K562 (cell line): ENCODE measurements around the gene TMEM107. TPM values are rescaled to one million over a fixed set of nuclear protein-coding genes. Genes with fewer than 3 reads are reported as not detected.

Experiments
- BRD9 ChIP-seq: fragments of 450-650 bp; IDR thresholded peaks from 2 replicates; pipeline ENCODE4 v1.6.1; 2018; ENCODE audit warnings: low read depth; ENCODE audit not compliant: partially characterized antibody
- CBX8 ChIP-seq: fragments of 200-600 bp; sonication (generic); IDR thresholded peaks from 2 replicates; pipeline ENCODE4 v1.6.1; 2012; ENCODE audit warnings: borderline replicate concordance, mixed run types, low read depth, mild to moderate bottlenecking, moderate library complexity, mixed read lengths, low read length, control low read depth, inconsistent platforms; ENCODE audit not compliant: poor library complexity, severe bottlenecking; ENCODE audit errors: extremely low read depth
- ETS2 ChIP-seq: IDR thresholded peaks from 2 replicates; pipeline ENCODE4 v1.6.1; 2016; ENCODE audit warnings: borderline replicate concordance, missing genetic modification characterization, mild to moderate bottlenecking, moderate library complexity, missing compliant biosample characterization; ENCODE audit not compliant: poor library complexity, severe bottlenecking
- HMGN3 ChIP-seq: IDR thresholded peaks from 2 replicates; pipeline ENCODE4 v1.6.1; 2011; ENCODE audit warnings: borderline replicate concordance, low read depth, mild to moderate bottlenecking, mixed read lengths, low read length; ENCODE audit not compliant: insufficient read length; ENCODE audit errors: extremely low read depth
- LARP7 ChIP-seq: fragments of 450-650 bp; IDR thresholded peaks from 2 replicates; pipeline ENCODE4 v1.6.1; 2016
- MECOM ChIP-seq: fragments of 250-450 bp; sonication (Bioruptor Pico); IDR thresholded peaks from 2 replicates; pipeline ENCODE4 v1.8.0; 2022; ENCODE audit warnings: inconsistent platforms
- MEIS2 ChIP-seq: fragments of 450-650 bp; IDR thresholded peaks from 2 replicates; pipeline ENCODE4 v1.6.1; 2014; ENCODE audit warnings: mild to moderate bottlenecking; ENCODE audit not compliant: partially characterized antibody
- NR3C1 ChIP-seq: sonication (generic); formaldehyde crosslinking; IDR thresholded peaks from 2 replicates; pipeline ENCODE4 v1.8.1; 2022; ENCODE audit warnings: missing genetic modification reagents
- PRPF4 ChIP-seq: fragments of 200-400 bp; formaldehyde crosslinking; IDR thresholded peaks from one replicate; pipeline ENCODE4 v1.6.1; 2017; ENCODE audit warnings: low read length, low read depth, mild to moderate bottlenecking; ENCODE audit not compliant: insufficient read depth, poor library complexity, severe bottlenecking
- SRSF3 ChIP-seq: fragments of 200-400 bp; formaldehyde crosslinking; IDR thresholded peaks from 2 replicates; pipeline ENCODE4 v1.6.1; 2016; ENCODE audit warnings: mild to moderate bottlenecking, low read length, moderate library complexity; ENCODE audit not compliant: insufficient read depth
- TRIM24 ChIP-seq, 2 experiments: fragments of 450-650 bp; IDR thresholded peaks; 2 replicates each; pipeline ENCODE4 v1.6.1; 2016
- TSC22D4 ChIP-seq: fragments of 450-650 bp; IDR thresholded peaks from 2 replicates; pipeline ENCODE4 v1.6.1; 2016; ENCODE audit warnings: missing genetic modification characterization, missing biosample characterization, control low read depth
- ZBTB7A ChIP-seq: IDR thresholded peaks from 2 replicates; pipeline ENCODE4 v1.6.1; 2011; ENCODE audit warnings: low read depth, mild to moderate bottlenecking, low read length, moderate library complexity, borderline replicate concordance; ENCODE audit not compliant: control insufficient read depth
- ZNF408 ChIP-seq: fragments of 250-450 bp; sonication (Bioruptor Pico); IDR thresholded peaks from 2 replicates; pipeline ENCODE4 v1.4.0; 2020; ENCODE audit warnings: low read depth, mild to moderate bottlenecking, moderate library complexity
- ZNF79 ChIP-seq: fragments of 250-450 bp; sonication (Bioruptor Pico); IDR thresholded peaks from 2 replicates; pipeline ENCODE4 v1.4.0; 2020; ENCODE audit warnings: low read depth, mild to moderate bottlenecking, moderate library complexity
- polyA plus RNA-seq, 8 experiments: library from polyadenylated mRNA; depleted of rRNA in 4 of 8; stranded (reverse) in 5 of 8; unstranded in 3 of 8; fragments of >200 nt; fragmentation: Nextera tagmentation in 2 of 8; fragmentation: Illumina TruSeq in 1 of 8; extraction: Ambion mirVana in 2 of 8; extraction: Trizol in 1 of 8; gene quantifications; 2 replicates each; pipeline versions ENCODE4 v1.2.1 to v1.2.3, GENCODE V29; 2011 to 2014; ENCODE audit warnings: inconsistent platforms in 1 of 8, missing spikeins in 1 of 8
- total RNA-seq, 7 experiments: library from RNA; depleted of rRNA in 6 of 7; stranded (reverse); fragments of >200 nt in 6 of 7; fragmentation: Illumina TruSeq in 2 of 7; extraction: Trizol in 2 of 7; gene quantifications; 2 replicates each; pipeline versions ENCODE4 v1.2.1 to v1.2.3, GENCODE V29; 2011 to 2021; ENCODE audit warnings: low replicate concordance in 1 of 7
- TF ChIP-seq, protein P1 (sequence below), 2 experiments: fragments of 450-650 bp in 1 of 2; IDR thresholded peaks; 2 replicates each; pipeline ENCODE4 v1.6.1; 2011 to 2017; ENCODE audit warnings: low read depth in 2 of 2, antibody characterized with exemption in 1 of 2, borderline replicate concordance in 1 of 2, low read length in 1 of 2, mild to moderate bottlenecking in 1 of 2, mixed read lengths in 1 of 2; ENCODE audit not compliant: control insufficient read depth in 1 of 2
- TF ChIP-seq, protein P2 (sequence below): fragments of 250-450 bp; sonication (Bioruptor Pico); IDR thresholded peaks from 2 replicates; pipeline ENCODE4 v1.8.0; 2021; ENCODE audit warnings: mild to moderate bottlenecking, moderate library complexity
- TF ChIP-seq, protein P3 (sequence below), 2 experiments: IDR thresholded peaks in 1 of 2; conservative IDR thresholded peaks in 1 of 2; 2 replicates each; pipeline ENCODE4 v1.6.1; 2016; ENCODE audit warnings: low read depth in 2 of 2, mild to moderate bottlenecking in 1 of 2, missing compliant biosample characterization in 1 of 2, missing genetic modification characterization in 1 of 2, moderate library complexity in 1 of 2

The TMEM107 gene
- total and polyA plus RNA-seq, 9 of the 15 experiments (the other 6 are each of a cell fraction or from before 2014, with no cell fraction given) = 7.1 to 26.2 (median 16.9) TPM

DNA sequence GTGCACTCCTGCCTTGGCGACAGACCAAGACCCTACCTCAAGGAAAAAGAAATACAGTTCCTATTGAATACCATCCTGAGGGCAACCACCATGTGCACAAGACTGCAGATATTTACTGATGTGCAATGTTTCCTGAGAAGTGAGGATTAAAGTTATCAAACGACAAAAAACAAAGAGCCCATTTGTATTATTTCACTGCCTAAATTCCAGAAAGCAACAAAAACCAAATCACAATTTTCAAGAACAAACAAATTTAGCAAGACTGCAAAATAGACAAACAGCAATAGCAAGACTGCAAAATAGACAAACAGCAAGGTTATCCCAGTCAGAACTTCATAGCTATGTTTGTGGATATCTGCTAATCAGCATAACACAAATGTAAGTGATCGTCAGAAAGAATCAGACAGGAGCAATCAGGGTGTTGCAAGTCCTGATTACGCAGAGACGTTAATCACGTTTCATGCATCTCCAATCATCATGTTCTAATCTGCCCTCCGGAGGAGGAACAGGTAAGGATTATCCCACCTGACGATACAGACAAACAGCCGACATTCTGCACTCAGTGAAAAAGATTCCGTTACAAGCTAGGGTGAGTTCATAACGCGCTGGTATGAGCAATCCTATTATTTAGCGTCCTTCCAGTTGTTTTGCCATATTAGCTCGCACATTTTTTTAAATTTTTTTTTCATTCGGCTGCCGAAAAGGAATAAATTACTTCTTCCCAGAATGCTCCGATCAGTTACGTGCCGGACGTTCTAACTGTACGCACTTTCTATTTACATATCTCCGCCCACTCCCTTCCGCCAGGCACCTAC, 2.9 kb downstream of the TMEM107 start (continued):
- TF ChIP-seq ZBTB7A (no peak), BRD9 (no peak), ZNF408 (CRISPR knock-in tag) (no peak), MECOM (0 out of 2 replicates have a peak, but pooled peaks have one; percentile 30), HMGN3 (peak; percentile 46), SRSF3 (no peak), CBX8 (no peak), ZNF79 (no peak), ETS2 (tag) (no peak), PRPF4 (no peak), NR3C1 (CRISPR knock-in tag) (no peak), LARP7 (peak; percentile 81; the same call in 1 of the 2 replicates), TSC22D4 (no peak), MEIS2 (peak; percentile 75), TRIM24 (IDR thresholded peaks at IDR 0.05) (peak; percentile 72 to 81)
- TF ChIP-seq, protein P1, sequence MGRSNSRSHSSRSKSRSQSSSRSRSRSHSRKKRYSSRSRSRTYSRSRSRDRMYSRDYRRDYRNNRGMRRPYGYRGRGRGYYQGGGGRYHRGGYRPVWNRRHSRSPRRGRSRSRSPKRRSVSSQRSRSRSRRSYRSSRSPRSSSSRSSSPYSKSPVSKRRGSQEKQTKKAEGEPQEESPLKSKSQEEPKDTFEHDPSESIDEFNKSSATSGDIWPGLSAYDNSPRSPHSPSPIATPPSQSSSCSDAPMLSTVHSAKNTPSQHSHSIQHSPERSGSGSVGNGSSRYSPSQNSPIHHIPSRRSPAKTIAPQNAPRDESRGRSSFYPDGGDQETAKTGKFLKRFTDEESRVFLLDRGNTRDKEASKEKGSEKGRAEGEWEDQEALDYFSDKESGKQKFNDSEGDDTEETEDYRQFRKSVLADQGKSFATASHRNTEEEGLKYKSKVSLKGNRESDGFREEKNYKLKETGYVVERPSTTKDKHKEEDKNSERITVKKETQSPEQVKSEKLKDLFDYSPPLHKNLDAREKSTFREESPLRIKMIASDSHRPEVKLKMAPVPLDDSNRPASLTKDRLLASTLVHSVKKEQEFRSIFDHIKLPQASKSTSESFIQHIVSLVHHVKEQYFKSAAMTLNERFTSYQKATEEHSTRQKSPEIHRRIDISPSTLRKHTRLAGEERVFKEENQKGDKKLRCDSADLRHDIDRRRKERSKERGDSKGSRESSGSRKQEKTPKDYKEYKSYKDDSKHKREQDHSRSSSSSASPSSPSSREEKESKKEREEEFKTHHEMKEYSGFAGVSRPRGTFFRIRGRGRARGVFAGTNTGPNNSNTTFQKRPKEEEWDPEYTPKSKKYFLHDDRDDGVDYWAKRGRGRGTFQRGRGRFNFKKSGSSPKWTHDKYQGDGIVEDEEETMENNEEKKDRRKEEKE (IDR thresholded peaks at IDR 0.05; ENCODE audit: borderline replicate concordance in 1 of 2, control insufficient read depth in 1 of 2, low read depth in 2 of 2, low read length in 1 of 2) = peak; percentile 66 to 100; a peak in 3 of 4 replicates
- TF ChIP-seq, protein P2, sequence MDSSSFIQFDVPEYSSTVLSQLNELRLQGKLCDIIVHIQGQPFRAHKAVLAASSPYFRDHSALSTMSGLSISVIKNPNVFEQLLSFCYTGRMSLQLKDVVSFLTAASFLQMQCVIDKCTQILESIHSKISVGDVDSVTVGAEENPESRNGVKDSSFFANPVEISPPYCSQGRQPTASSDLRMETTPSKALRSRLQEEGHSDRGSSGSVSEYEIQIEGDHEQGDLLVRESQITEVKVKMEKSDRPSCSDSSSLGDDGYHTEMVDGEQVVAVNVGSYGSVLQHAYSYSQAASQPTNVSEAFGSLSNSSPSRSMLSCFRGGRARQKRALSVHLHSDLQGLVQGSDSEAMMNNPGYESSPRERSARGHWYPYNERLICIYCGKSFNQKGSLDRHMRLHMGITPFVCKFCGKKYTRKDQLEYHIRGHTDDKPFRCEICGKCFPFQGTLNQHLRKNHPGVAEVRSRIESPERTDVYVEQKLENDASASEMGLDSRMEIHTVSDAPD (CRISPR knock-in tag) = no peak
- TF ChIP-seq, protein P3, sequence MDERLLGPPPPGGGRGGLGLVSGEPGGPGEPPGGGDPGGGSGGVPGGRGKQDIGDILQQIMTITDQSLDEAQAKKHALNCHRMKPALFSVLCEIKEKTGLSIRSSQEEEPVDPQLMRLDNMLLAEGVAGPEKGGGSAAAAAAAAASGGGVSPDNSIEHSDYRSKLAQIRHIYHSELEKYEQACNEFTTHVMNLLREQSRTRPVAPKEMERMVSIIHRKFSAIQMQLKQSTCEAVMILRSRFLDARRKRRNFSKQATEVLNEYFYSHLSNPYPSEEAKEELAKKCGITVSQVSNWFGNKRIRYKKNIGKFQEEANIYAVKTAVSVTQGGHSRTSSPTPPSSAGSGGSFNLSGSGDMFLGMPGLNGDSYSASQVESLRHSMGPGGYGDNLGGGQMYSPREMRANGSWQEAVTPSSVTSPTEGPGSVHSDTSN (CRISPR knock-in tag; IDR thresholded peaks at IDR 0.05; ENCODE audit: low read depth) = no peak
- TF ChIP-seq, protein P3 (tag; conservative IDR thresholded peaks at IDR 0.05; ENCODE audit: low read depth) = peak; percentile 72
